H9 (cell line): ENCODE measurements around the gene INSM2. TPM values are rescaled to one million over a fixed set of nuclear protein-coding genes. Genes with fewer than 3 reads are reported as not detected.

Experiments
- DNase-seq: peaks from one replicate; pipeline ENCODE4 v3.0.0-alpha.2; 2017
- H2AFZ ChIP-seq: one replicate; pipeline ENCODE4 v1.6.1; 2013; ENCODE audit warnings: mild to moderate bottlenecking, low read length, control low read depth, moderate library complexity
- H2AK5ac ChIP-seq: 2 replicates; pipeline ENCODE4 v1.6.1; 2013; ENCODE audit warnings: low read length, control low read depth, mixed read lengths; ENCODE audit not compliant: insufficient read length
- H2BK120ac ChIP-seq: one replicate; pipeline ENCODE4 v1.6.1; 2013; ENCODE audit warnings: low read depth, mild to moderate bottlenecking, low read length, control low read depth, inconsistent platforms; ENCODE audit not compliant: poor library complexity, severe bottlenecking
- H2BK12ac ChIP-seq: 2 replicates; pipeline ENCODE4 v1.6.1; 2013; ENCODE audit warnings: low read length, control low read depth, mixed read lengths, low read depth; ENCODE audit not compliant: insufficient read length
- H2BK15ac ChIP-seq: 2 replicates; pipeline ENCODE4 v1.6.1; 2013; ENCODE audit warnings: low read depth, low read length, control low read depth
- H2BK20ac ChIP-seq: one replicate; pipeline ENCODE4 v1.6.1; 2013; ENCODE audit warnings: low read depth, mild to moderate bottlenecking, low read length, control low read depth, inconsistent platforms; ENCODE audit not compliant: poor library complexity, severe bottlenecking
- H2BK5ac ChIP-seq: 2 replicates; pipeline ENCODE4 v1.6.1; 2013; ENCODE audit warnings: low read length, control low read depth, mixed read lengths; ENCODE audit not compliant: insufficient read length
- H3K14ac ChIP-seq: 2 replicates; pipeline ENCODE4 v1.6.1; 2013; ENCODE audit warnings: low read length, control low read depth; ENCODE audit not compliant: insufficient read depth
- H3K18ac ChIP-seq: 2 replicates; pipeline ENCODE4 v1.6.1; 2013; ENCODE audit warnings: low read depth, mild to moderate bottlenecking, mixed read lengths, low read length, control low read depth; ENCODE audit not compliant: insufficient read length
- H3K23ac ChIP-seq: 2 replicates; pipeline ENCODE4 v1.6.1; 2013; ENCODE audit warnings: low read length, control low read depth, mixed read lengths, low read depth; ENCODE audit not compliant: insufficient read length
- H3K23me2 ChIP-seq: 2 replicates; pipeline ENCODE4 v1.6.1; 2013; ENCODE audit warnings: low read depth, mild to moderate bottlenecking, mixed read lengths, low read length, control low read depth; ENCODE audit not compliant: insufficient read length, poor library complexity, severe bottlenecking
- H3K27ac ChIP-seq: 2 replicates; pipeline ENCODE4 v1.5.1; 2013; ENCODE audit warnings: low read length, control low read depth, mixed read lengths, low read depth; ENCODE audit not compliant: insufficient read length
- H3K27me3 ChIP-seq: 2 replicates; pipeline ENCODE4 v1.6.1; 2013; ENCODE audit warnings: low read length, control low read depth, inconsistent platforms; ENCODE audit not compliant: insufficient read depth
- H3K4ac ChIP-seq: 2 replicates; pipeline ENCODE4 v1.6.1; 2013; ENCODE audit warnings: low read depth, mild to moderate bottlenecking, control low read depth, inconsistent platforms, low read length, moderate library complexity
- H3K4me1 ChIP-seq: 2 replicates; pipeline ENCODE4 v1.6.1; 2013; ENCODE audit warnings: low read length, control low read depth, inconsistent platforms; ENCODE audit not compliant: insufficient read depth
- H3K4me2 ChIP-seq: 2 replicates; pipeline ENCODE4 v1.6.1; 2013; ENCODE audit warnings: low read length, control low read depth, mixed read lengths; ENCODE audit not compliant: insufficient read length, insufficient read depth
- H3K56ac ChIP-seq: 2 replicates; pipeline ENCODE4 v1.6.1; 2013; ENCODE audit warnings: low read depth, mild to moderate bottlenecking, mixed read lengths, low read length, control low read depth; ENCODE audit not compliant: insufficient read length
- H3K79me1 ChIP-seq: 2 replicates; pipeline ENCODE4 v1.6.1; 2013; ENCODE audit warnings: low read depth, mild to moderate bottlenecking, moderate library complexity, low read length, control low read depth, inconsistent platforms; ENCODE audit not compliant: insufficient read depth, poor library complexity, severe bottlenecking
- H3K79me2 ChIP-seq: 2 replicates; pipeline ENCODE4 v1.6.1; 2013; ENCODE audit warnings: low read length, control low read depth, inconsistent platforms; ENCODE audit not compliant: insufficient read depth
- H3K9ac ChIP-seq: 2 replicates; pipeline ENCODE4 v1.6.1; 2013; ENCODE audit warnings: low read length, control low read depth, mixed read lengths; ENCODE audit not compliant: insufficient read length; ENCODE audit errors: extremely low read depth
- H3K9me3 ChIP-seq: one replicate; pipeline ENCODE4 v1.6.1; 2013; ENCODE audit warnings: low read depth, low read length, inconsistent platforms; ENCODE audit not compliant: control insufficient read depth
- H3T11ph ChIP-seq: one replicate; pipeline ENCODE4 v1.6.1; 2013; ENCODE audit warnings: mild to moderate bottlenecking, low read length, control low read depth, inconsistent platforms
- H4K20me1 ChIP-seq: one replicate; pipeline ENCODE4 v1.6.1; 2013; ENCODE audit not compliant: control insufficient read depth, insufficient read length, insufficient read depth
- H4K5ac ChIP-seq: 2 replicates; pipeline ENCODE4 v1.6.1; 2013; ENCODE audit warnings: low read depth, mild to moderate bottlenecking, mixed read lengths, low read length, control low read depth; ENCODE audit not compliant: insufficient read length
- H4K8ac ChIP-seq: replicated peaks from 2 replicates; pipeline ENCODE4 v1.6.1; 2013; ENCODE audit warnings: low read length, control low read depth, mixed read lengths, low read depth; ENCODE audit not compliant: insufficient read length
- H4K91ac ChIP-seq: 2 replicates; pipeline ENCODE4 v1.6.1; 2013; ENCODE audit warnings: low read depth, mild to moderate bottlenecking, moderate library complexity, mixed read lengths, low read length, control low read depth; ENCODE audit not compliant: insufficient read length
- H3K27ac Mint-ChIP-seq, 3 experiments: 2 replicates in 2 of 3; 3 replicates in 1 of 3; pipeline ENCODE4 v1.8.0; 2020 to 2021; ENCODE audit warnings: mixed read lengths in 3 of 3, mild to moderate bottlenecking in 1 of 3, moderate library complexity in 1 of 3
- H3K27me3 Mint-ChIP-seq: 2 replicates; pipeline ENCODE4 v1.8.0; 2021; ENCODE audit warnings: low read depth, mild to moderate bottlenecking, moderate library complexity, mixed read lengths
- H3K36me3 Mint-ChIP-seq, 3 experiments: 2 replicates in 2 of 3; 3 replicates in 1 of 3; pipeline ENCODE4 v1.8.0; 2020 to 2021; ENCODE audit warnings: low read depth in 3 of 3, mixed read lengths in 3 of 3; ENCODE audit not compliant: insufficient read depth in 1 of 3
- H3K4me1 Mint-ChIP-seq, 2 experiments: 2 replicates each; pipeline ENCODE4 v1.8.0; 2020; ENCODE audit warnings: mixed read lengths in 2 of 2
- H3K4me3 Mint-ChIP-seq, 2 experiments: 2 replicates in 1 of 2; 3 replicates in 1 of 2; pipeline ENCODE4 v1.8.0; 2020 to 2021; ENCODE audit warnings: mild to moderate bottlenecking in 2 of 2, mixed read lengths in 2 of 2, moderate library complexity in 1 of 2
- H3K9me3 Mint-ChIP-seq, 2 experiments: 2 replicates in 1 of 2; 3 replicates in 1 of 2; pipeline ENCODE4 v1.8.0; 2020; ENCODE audit warnings: mild to moderate bottlenecking in 2 of 2, mixed read lengths in 2 of 2, moderate library complexity in 1 of 2
- WGBS: extraction: QIAGEN DNeasy Blood & Tissue Kit; methylation state at CpG from one replicate; pipeline ENCODE4 v1.1.7; 2013; ENCODE audit warnings: missing lambda C conversion rate, low lambda C conversion rate, mixed read lengths; ENCODE audit not compliant: insufficient read length; ENCODE audit errors: extremely low coverage; 5-methylcytosine and 5-hydroxymethylcytosine counted together
- long read RNA-seq: library from polyadenylated mRNA; unstranded; transcript quantifications from one replicate; pipeline ENCODE4 v2.0.0, GENCODE V29; 2020
- total RNA-seq: library from RNA; stranded (reverse); gene quantifications from 2 replicates; pipeline ENCODE4 v1.2.1, GENCODE V29; 2021
- TF ChIP-seq, protein P1 (sequence below): fragments of 200-600 bp; sonication (generic); conservative IDR thresholded peaks from 3 replicates; pipeline ENCODE4 v1.8.0; 2021; ENCODE audit warnings: antibody characterized with exemption, mild to moderate bottlenecking

INSM2 gene, protein sequence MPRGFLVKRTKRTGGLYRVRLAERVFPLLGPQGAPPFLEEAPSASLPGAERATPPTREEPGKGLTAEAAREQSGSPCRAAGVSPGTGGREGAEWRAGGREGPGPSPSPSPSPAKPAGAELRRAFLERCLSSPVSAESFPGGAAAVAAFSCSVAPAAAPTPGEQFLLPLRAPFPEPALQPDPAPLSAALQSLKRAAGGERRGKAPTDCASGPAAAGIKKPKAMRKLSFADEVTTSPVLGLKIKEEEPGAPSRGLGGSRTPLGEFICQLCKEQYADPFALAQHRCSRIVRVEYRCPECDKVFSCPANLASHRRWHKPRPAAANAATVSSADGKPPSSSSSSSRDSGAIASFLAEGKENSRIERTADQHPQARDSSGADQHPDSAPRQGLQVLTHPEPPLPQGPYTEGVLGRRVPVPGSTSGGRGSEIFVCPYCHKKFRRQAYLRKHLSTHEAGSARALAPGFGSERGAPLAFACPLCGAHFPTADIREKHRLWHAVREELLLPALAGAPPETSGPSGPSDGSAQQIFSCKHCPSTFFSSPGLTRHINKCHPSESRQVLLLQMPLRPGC
- not detected in 2 replicates for total RNA-seq
- long read RNA-seq, result 0 reads

DNA sequence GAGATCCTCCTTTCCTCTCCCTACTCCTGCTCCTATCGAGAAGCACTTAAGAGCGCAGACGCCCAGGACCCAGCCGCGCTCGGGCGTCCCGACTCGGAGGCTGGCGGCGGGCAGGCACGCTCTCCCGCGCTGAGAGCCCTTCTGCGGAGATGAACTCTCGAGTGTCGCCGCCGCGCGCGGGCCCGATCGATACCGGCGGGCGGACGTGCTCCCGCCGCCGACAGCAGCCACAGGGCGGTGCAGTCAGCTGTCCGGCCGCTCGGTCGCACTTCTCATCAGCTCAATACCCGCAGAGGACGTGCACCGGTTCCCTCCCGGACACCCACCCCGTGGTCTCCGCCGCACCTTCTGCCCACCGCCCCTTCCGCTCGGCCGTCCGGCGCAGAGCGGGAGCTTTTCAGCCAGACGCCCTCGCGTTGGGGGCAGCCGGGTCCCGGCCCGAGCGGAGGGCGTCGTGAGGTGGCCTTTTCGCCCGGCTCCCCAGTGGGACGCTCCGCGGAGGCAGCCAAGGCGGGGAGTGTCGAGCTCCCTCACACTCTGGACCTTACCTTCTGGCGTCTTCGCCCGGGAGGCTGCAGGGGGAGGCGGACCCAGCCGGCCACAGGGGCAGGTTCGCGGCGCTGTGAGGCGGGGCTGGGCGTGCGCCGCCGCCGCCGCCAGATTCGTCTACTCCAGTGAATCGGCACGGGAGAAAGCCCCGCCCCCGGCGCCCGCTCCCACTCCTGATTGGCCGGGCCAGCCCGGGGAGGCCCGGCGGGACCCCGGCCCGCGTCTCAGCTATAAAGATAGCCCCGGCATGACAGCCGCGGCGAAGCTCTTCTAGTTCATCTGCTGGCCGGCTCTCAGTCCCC is at the start of gene INSM2:
Gene INSM2, plus strand, starts transcription at position 808 of the 851 bp plus-strand sequence. CDS start 89 bp downstream, outside the sequence.
- Histone ChIP-seq H2AK5ac (no peak within 1 kb of the TSS), H2BK12ac (no peak within 1 kb of the TSS), H2BK5ac (no peak within 1 kb of the TSS), H2AFZ (no peak within 1 kb of the TSS), H4K5ac (no peak within 1 kb of the TSS), H4K8ac (no peak within 1 kb of the TSS), H3K23me2 (peaks cover 9% of the 10 kb centered on the region), H3K79me1 (no peaks in the 10 kb centered on the region), H4K20me1 (no peaks in the 10 kb centered on the region), H3K14ac (no peak within 1 kb of the TSS), H3K27me3 (peaks cover 23% of the 10 kb centered on the region), H3K27ac (no peak within 1 kb of the TSS), H3K4me1 (no peaks in the 10 kb centered on the region), H3K79me2 (no peaks in the 10 kb centered on the region), H3K23ac (no peak within 1 kb of the TSS), H2BK15ac (no peak within 1 kb of the TSS), H4K91ac (no peak within 1 kb of the TSS), H3K4ac (no peak within 1 kb of the TSS), H3T11ph (no peak within 1 kb of the TSS), H3K9me3 (no peaks in the 10 kb centered on the region), H3K4me2 (peak within 1 kb of the TSS; percentile 63), H2BK120ac (no peak within 1 kb of the TSS), H3K56ac (no peak within 1 kb of the TSS), H2BK20ac (no peak within 1 kb of the TSS), H3K9ac (no peak within 1 kb of the TSS), H3K18ac (no peak within 1 kb of the TSS)
- TF ChIP-seq, protein P1, sequence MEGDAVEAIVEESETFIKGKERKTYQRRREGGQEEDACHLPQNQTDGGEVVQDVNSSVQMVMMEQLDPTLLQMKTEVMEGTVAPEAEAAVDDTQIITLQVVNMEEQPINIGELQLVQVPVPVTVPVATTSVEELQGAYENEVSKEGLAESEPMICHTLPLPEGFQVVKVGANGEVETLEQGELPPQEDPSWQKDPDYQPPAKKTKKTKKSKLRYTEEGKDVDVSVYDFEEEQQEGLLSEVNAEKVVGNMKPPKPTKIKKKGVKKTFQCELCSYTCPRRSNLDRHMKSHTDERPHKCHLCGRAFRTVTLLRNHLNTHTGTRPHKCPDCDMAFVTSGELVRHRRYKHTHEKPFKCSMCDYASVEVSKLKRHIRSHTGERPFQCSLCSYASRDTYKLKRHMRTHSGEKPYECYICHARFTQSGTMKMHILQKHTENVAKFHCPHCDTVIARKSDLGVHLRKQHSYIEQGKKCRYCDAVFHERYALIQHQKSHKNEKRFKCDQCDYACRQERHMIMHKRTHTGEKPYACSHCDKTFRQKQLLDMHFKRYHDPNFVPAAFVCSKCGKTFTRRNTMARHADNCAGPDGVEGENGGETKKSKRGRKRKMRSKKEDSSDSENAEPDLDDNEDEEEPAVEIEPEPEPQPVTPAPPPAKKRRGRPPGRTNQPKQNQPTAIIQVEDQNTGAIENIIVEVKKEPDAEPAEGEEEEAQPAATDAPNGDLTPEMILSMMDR, result no peak
- WGBS, result no CpG with 5 or more reads among the region's 100 CpGs
- no peak within 1 kb of the TSS; a peak in 1 of 7 replicates for H3K27ac Mint-ChIP-seq
- H3K9me3 Mint-ChIP-seq, result no peaks in the 10 kb centered on the region
- peaks cover 9 to 10% of the 10 kb centered on the region in 2 experiments; a peak in 2 of 4 replicates for H3K4me1 Mint-ChIP-seq
- peaks cover 91% of the 10 kb centered on the region for H3K27me3 Mint-ChIP-seq
- DNase-seq, result peak; percentile 92
- H3K36me3 Mint-ChIP-seq, result no peaks in the 10 kb centered on the region
- peak within 1 kb of the TSS; percentile 68 to 86 for H3K4me3 Mint-ChIP-seq
